HG03108 (cell line): Measurements from ENCODE around the gene SLC2A1.
"Not testable (repeated sequence)": the region's sequence is repeated elsewhere in the genome, so short reads cannot be mapped to it uniquely, and the experiment has no call there.

Source experiments
- ATAC-seq: cut with Tn5 transposase; IDR thresholded peaks from one replicate; pipeline ENCODE4 v1.9.1; 2021; ENCODE audit warnings: moderate library complexity; ENCODE audit not compliant: unreplicated experiment

Gene SLC2A1

DNA sequence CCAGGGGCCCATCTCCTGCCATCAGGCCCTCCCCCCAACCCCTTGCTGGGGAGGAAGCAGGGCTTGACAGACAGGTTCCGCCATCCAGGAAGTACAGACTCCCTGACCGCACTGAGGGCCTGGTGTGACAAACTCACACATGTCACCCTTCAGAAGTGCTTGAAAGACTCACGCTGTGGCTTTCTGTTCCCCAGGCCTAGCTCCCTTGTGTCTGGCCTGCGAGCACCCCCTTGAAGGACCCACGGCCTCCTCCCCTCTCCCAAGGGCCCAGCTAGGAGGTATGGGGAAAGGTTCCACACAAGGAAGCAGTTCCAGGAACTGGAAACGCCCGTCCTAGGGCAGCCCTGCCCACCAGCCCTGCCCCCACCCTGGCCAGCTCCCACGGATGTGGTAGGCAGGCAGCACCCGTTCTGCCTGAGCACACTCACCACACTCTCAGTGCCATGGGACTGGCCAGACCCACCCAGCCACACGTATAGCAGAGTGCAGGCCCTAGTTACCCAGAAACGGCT, 26.7 kb downstream of the SLC2A1 start:
- peak; percentile 60 for ATAC-seq

- ATAC-seq: no peak
Observed at GRCh38 chr1:42931108-42931539, 27.5 kb downstream of the SLC2A1 start.

DNA sequence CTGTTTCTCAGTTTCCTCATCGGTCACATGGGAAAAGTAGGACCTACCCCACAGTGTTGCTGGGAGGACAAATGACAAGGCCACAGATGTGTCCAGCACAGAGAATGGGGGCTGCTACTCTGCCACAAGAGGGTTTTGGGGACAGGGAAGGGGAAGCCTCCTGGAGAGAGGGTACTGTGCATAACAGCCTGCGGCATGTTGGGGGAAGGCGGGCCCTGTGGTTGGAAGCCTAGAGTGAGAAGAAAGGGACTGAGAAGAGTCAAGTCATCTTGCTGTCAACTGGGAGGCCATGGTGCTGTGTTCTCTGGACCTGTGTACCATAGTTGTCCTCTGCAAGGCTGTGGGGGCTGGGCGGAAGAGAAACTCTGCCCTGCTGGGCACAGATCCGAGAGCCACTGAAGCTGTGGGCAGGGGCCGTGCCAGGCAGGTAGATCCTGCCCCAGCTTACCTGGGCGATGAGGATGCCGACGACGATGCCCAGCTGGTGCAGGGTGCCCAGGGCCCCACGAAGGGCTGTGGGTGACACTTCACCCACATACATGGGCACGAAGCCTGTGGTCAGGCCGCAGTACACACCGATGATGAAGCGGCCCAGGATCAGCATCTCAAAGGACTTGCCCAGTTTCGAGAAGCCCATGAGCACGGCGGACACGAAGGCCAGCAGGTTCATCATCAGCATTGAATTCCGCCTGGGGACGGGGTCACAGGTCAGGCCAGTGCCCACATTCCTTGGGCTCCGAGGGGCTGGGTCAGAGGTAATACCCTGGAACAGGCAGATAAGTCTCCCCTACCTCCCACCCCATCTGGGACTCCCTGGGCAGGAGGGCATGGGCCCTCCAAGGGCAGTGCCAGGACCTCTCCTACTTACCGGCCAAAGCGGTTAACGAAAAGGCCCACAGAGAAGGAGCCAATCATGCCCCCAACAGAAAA, 28.2 kb downstream of the SLC2A1 start:
- no peak for ATAC-seq

GRCh38 chr1:42929434-42930177, 29.1 kb downstream of the SLC2A1 start:
- no peak for ATAC-seq

DNA sequence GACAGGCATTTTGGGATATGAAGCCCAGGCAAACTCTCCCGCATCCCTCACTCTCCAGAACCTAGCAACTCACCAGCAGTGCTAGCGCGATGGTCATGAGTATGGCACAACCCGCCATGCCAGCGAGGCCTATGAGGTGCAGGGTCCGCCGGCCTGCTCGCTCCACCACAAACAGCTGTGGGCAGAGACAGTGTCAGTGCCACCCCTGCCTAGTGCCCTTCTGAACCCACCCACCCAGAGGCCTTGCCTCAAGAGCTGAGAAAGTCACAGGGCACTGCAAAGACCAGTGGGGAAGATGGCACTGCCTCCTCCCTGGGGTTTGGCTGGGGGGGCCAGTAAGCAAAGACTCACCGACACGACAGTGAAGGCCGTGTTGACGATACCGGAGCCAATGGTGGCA, 29.8 kb downstream of the SLC2A1 start:
- no peak for ATAC-seq

DNA sequence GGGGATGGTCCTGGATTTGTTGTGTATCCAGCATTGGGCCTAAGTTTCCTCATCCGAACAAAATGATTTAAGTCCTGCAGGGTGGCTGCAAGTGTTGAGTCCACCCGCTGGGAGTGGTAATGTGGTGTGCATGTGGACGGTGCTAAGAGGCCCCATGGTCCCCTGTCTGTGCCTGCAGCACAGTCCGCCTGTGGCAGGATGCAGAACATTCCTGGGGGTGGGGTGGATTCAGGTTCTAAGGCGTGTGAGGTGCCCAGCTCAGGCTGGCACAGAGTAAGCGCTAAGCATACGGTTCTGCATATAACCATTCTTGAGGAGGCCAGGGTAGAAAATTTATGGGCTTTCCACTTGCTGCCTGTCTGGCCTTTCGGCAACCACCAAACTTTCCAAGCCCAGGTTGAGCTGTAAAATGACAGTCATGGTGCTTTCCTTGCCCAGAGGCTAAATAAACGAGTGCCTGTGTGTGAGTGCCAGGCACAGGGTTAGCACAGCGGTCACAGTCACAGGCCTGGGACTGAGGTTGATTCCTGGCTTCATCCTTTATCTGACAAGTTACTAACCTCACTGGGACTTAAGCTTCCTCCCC, 30.7 kb downstream of the SLC2A1 start:
- no peak for ATAC-seq

DNA sequence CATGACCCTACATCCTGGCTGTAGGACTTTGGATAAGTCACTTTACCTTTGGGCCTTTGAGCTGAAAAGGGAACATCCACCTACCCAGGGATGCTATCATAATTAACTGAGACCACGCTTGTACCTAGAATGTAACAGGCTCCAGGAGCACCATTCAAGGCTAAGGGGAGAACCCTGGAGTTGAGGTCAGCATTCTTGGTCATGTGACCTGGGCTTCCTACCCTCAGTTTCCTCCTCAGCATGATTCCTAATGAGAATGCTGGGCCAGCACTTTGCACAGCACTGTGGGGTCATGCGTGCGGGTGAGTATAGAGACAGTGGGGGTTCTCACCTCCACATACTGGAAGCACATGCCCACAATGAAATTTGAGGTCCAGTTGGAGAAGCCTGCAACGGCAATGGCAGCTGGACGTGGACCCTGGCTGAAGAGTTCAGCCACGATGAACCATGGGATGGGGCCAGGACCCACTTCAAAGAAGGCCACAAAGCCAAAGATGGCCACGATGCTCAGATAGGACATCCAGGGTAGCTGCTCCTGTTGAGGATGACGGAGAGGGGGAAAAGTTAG, 31.3 kb downstream of the SLC2A1 start:
- no peak for ATAC-seq

- no peak for ATAC-seq
Observed at GRCh38 chr1:42926879-42927242, 31.8 kb downstream of the SLC2A1 start.

GRCh38 chr1:42926235-42926878, 32.3 kb downstream of the SLC2A1 start:
- no peak for ATAC-seq

- no peak for ATAC-seq
Observed at GRCh38 chr1:42924851-42925760, 33.6 kb downstream of the SLC2A1 start.

- ATAC-seq: peak; percentile 83
Observed at GRCh38 chr1:42924082-42924850, 34.4 kb downstream of the SLC2A1 start.

GRCh38 chr1:42923367-42924081, 35.1 kb downstream of the SLC2A1 start:
- no peak for ATAC-seq

DNA sequence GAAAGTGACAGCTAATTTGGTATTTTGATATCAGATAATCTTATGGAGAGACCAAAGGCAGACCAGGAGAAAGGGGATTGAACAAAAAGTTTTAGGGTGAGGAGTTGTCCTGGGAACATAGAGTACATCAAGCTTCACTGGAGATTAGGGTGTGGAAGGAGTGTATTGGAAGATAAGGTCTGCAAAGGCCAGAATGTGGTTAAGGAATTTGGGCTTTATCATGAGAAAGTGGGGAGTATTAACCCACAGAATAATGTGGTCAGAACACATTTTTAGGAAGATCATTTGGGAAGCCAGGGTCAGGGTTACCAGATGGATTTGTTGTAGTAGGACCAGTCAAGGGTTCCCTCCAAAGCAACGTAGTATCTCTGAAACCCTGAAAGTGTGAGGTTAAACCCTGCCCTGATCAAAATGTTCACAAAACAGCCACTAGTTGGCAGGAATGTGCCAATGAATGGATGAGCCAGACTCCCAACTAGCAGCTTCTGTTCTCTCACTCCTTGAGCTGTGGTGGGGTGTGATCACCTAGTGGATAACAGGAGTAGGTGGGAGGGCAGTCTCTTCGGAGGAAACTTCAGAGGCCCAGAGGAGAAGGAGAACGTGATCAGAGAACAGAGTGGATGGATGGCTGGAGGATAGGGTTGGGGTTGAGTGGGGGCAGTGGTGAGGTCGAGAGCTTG, 35.8 kb downstream of the SLC2A1 start:
- ATAC-seq: no peak

GRCh38 chr1:42921769-42922168, 36.9 kb downstream of the SLC2A1 start:
- no peak for ATAC-seq

DNA sequence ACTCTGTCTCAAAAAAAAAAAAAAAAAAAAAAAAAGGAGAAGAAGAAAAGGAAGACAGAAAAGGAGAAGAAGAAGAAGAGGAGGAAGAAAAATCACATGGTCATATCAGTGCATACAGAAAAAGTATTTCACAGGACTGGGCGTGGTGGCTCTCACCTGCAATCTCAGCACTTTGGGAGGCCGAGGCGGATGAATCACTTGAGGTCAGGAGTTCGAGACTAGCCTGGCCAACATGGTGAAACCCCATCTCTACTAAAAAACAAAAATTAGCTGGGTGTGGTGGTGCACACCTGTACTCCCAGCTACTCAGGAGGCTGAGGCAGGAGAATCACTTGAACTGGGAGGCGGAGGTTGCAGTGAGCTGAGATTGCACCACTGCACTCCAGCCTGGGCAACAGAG, 39.0 kb downstream of the SLC2A1 start:
- ATAC-seq: not testable (repeated sequence)

GRCh38 chr1:42917241-42917495, 41.5 kb downstream of the SLC2A1 start:
- ATAC-seq: no peak

GRCh38 chr1:42915456-42915855, 43.2 kb downstream of the SLC2A1 start:
- no peak for ATAC-seq

- ATAC-seq: no peak
Observed at GRCh38 chr1:42914092-42914627, 44.5 kb downstream of the SLC2A1 start.
